Tibial nerve (tissue), 4 donors: ENCODE data around the gene PLEKHM2.

Source experiments
- EP300 ChIP-seq, 2 donors: sonication (generic); formaldehyde crosslinking; IDR thresholded peaks; one replicate each; pipeline ENCODE4 v1.6.1; 2017; ENCODE audit warnings: antibody characterized with exemption in 2 of 2, mild to moderate bottlenecking in 1 of 2
- TF ChIP-seq, protein P1 (sequence below), 5 experiments: fragments of 200-600 bp in 3 of 5; fragments of 450-650 bp in 2 of 5; sonication (generic) in 3 of 5; IDR thresholded peaks; one replicate each; pipeline ENCODE4 v1.5.1; 2016 to 2019; ENCODE audit warnings: antibody characterized with exemption in 5 of 5, mild to moderate bottlenecking in 3 of 5, moderate library complexity in 2 of 5

DNA sequence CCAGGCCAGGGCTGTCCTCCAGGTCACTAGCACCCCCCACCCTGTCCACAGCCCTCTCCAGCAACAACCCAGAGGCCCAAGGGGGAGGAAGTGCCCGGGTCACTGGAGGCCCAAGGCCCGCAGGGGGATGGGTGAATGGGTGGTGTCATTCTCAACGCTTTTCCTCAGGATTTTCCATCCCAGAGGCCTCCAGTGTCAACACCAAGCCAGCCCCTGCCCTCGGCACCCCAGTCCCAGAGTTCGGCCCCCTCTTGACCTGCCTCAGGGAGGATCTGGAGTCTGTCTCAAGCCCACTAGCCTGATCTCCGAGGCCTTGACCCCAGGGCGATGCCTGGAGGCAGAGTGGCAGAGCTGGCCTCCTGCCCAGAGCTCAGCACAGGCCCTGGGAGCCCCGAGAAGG is 63.3 kb downstream of the PLEKHM2 start:
- TF ChIP-seq, protein P1, sequence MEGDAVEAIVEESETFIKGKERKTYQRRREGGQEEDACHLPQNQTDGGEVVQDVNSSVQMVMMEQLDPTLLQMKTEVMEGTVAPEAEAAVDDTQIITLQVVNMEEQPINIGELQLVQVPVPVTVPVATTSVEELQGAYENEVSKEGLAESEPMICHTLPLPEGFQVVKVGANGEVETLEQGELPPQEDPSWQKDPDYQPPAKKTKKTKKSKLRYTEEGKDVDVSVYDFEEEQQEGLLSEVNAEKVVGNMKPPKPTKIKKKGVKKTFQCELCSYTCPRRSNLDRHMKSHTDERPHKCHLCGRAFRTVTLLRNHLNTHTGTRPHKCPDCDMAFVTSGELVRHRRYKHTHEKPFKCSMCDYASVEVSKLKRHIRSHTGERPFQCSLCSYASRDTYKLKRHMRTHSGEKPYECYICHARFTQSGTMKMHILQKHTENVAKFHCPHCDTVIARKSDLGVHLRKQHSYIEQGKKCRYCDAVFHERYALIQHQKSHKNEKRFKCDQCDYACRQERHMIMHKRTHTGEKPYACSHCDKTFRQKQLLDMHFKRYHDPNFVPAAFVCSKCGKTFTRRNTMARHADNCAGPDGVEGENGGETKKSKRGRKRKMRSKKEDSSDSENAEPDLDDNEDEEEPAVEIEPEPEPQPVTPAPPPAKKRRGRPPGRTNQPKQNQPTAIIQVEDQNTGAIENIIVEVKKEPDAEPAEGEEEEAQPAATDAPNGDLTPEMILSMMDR (IDR thresholded peaks at IDR 0.05), result no peak
- no peak for TF ChIP-seq EP300 (IDR thresholded peaks at IDR 0.05)
